GM12874 (cell line): ENCODE results near the gene RMRP.
A peak's percentile ranks its signal among the peaks of the same experiment; 100 is the strongest.

Experiments used
- TF ChIP-seq, protein P1 (sequence below): IDR thresholded peaks from 2 replicates; pipeline ENCODE4 v1.5.1; 2011; ENCODE audit warnings: low read depth, mild to moderate bottlenecking, control low read depth, low read length, moderate library complexity; ENCODE audit not compliant: insufficient read depth

Gene RMRP

DNA sequence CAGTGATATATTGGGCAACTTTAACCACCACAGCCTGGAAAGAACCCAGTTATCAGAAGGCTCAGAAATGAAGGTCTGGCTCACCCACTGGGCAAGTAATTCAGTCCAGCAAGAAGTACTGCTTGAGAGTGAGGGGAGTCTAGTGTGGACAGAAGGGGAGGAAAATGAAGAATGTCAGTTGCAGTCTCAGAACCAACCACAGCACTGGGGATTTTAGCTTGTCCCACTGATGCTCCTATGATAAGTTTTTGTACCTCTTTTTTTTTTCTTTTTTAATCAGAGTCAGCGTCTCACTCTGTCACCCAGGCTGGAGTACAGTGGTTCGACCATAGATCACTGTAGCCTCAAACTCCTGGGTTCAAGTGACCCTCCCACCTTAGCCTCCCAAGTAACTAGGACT, 30.2 kb downstream of the RMRP start:
- TF ChIP-seq, protein P1, sequence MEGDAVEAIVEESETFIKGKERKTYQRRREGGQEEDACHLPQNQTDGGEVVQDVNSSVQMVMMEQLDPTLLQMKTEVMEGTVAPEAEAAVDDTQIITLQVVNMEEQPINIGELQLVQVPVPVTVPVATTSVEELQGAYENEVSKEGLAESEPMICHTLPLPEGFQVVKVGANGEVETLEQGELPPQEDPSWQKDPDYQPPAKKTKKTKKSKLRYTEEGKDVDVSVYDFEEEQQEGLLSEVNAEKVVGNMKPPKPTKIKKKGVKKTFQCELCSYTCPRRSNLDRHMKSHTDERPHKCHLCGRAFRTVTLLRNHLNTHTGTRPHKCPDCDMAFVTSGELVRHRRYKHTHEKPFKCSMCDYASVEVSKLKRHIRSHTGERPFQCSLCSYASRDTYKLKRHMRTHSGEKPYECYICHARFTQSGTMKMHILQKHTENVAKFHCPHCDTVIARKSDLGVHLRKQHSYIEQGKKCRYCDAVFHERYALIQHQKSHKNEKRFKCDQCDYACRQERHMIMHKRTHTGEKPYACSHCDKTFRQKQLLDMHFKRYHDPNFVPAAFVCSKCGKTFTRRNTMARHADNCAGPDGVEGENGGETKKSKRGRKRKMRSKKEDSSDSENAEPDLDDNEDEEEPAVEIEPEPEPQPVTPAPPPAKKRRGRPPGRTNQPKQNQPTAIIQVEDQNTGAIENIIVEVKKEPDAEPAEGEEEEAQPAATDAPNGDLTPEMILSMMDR, result no peak

DNA sequence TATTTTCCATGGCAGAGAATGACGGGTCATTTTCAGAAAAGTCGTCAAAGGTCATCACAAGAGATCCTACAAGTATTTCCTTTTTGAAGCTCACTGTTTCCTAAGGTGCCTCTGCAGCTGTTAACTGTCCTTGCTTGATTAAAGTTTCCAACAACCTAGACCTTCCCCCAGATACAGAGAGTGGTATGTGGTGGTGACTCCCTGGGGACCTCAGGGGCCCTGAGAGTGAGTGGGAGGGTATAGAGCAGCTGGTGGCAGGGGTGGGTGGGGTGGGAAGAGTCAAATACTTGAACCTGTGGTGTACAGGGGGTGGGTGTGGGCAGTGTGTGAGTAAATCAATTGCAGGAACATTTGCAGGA, 38.0 kb downstream of the RMRP start:
- TF ChIP-seq, protein P1, result no peak

DNA sequence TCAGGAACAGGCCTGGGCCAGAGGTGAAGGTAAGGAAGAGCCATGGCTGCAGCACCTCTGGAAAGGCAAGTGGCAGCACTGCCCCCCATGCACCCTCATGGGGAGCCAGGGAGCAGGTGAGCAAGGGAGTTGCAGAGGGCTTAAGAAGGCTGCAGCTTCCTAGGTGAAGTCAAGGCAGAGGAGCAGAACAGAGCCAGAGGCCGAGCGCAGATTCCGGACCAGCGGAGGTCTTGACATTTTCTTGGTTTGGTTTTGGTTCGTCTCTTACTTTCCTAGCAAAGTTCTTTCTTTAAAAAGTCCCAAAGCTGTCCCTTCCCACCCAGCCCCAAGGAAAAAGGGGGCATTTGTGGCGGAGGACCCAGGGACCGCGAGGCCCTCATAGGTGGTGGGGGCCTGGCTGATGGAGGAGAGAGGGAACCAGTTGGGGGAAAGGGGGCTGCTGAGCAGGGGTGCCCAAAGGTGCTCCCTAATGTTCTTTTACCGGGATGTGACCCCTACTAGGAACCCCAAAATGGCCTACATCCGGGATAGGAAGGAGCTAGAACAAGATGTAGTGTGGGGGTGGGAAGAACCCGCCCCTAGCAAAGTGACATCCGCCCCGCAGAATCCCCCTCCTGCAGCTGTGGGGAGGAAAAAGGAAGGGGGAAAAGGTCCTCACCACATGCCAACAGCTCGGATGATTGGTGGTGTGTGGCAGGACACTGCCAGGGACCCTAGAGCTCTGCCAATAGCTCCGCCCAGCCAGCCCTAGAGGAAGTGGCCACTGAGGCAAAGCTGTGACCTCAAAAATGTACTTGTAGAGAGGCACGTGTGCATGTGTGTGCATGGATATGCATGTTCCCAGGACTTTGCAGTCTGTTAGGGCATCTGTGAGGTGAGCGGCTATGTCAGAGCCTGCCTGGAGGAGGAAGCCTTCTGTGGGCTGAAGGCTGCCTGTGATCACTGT, 38.7 kb downstream of the RMRP start:
- TF ChIP-seq, protein P1, result no peak

DNA sequence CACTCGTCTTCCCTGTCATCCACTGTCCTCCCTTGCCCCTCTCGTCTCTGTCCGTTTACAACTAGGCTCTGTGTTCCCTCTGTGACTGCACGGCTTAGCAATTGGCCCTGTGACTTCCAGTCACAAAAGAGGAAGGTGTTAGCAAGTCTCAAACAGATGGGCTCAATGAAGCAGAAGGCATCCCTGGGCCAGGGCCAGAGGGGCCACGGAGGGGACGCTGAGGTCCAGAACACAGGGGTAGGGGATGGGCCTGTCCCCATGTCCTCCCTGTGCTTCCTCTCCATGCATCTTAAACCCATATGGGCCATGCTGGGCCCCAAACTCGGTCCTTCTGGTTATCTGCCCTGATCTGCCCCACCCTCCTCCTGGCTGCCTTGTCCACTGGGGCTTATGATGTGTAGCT, 39.5 kb downstream of the RMRP start, which contains the start of gene CD72:
Gene CD72, minus strand, starts transcription at position 89 of the 403 bp plus-strand sequence. CDS start 110 bp downstream, outside the sequence.
- TF ChIP-seq, protein P1, result no peak

DNA sequence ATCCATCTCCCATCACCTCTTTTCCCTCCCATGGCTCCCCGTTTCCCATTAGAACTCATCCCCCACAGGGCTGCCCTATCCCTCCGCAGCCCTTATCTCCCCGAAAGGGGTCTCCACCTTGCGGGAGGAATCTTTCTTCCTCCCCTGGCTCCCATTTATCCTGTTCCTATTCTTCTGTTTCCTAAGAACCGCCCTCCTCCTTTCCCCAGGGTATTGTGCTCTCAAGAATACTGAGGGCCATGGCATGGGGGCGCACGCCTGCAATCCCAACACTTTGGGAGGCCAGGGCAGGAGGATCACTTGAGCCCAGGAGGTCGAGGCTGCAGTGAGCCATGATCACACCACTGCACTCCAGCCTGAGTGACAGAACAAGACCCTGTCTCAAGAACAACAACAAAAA, 40.3 kb downstream of the RMRP start:
- TF ChIP-seq, protein P1, result no peak

DNA sequence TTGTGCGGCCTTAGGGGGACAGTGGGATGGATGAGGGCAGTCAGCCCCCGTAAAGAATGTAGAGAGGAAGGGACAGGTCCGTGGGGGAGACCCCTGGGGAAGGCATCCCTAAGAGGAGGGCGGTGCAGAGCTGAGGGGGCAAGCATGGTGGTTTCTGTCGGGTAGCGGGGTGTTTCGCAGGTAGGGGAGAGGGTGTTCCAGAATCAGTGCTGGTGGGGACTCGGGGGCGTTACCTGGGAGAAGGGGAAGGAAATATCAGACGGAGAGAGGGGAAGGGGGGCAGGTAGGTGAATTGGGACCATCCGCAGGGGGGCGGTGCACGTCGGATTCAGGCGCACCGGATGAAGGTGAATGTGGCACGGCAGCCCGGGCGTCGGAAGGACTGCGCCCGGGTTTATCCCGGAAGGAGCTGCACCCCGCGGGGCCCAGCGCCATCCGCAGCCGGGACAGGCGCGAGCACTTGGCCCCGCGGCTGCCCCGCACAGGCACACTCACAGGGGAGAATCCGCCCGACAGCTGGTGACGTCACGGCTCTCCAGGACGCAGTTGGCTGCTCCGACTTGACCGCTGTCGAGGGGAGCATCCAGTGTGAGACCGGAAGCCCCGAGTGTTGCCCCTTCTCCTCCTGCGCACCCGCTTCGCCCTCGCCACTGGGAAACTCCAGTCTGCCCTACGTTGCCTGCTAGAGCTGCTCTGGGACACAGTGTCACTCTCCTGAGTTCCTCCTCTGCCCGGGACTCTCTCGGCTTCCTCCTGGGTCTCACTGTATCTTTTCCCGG, 40.9 kb downstream of the RMRP start:
- TF ChIP-seq, protein P1, result peak; percentile 35; the same call in 1 of the 2 replicates

DNA sequence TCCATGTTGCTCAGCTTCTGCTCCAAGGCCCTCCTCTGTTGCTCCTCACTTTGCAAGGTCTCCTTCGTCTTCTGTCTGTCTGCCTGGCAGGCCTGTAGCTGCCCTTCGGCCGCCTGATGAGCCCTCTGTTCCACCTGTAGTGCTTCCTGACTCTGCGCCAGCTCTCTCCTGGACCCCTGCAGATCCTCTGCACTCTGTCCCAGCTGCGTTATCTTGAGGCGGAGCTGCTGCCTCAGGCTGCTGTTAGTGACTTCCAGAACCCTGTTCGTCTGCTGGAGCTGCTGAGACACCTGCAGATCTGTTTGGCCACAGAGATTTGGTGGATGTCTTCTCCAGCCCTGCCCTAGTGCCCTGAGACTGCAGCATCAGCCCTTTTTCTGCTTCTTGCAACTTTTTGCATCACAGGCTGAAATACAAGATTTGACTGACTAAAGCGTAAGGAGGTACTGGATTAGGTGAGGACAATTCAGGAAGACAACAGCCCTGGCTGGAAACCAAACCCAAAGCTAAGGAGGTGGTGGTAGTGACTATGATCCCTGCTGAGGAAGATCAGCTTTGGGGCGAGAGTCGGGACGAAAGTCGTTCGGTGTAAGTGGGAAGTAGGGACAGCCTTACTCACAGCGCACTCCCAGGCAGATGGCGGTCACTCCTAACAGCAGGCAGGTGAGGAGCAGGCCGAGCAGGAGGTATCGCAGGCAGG, 41.7 kb downstream of the RMRP start:
- TF ChIP-seq, protein P1, result no peak
